ENCODE measurements around the gene CATSPER1.

CATSPER1 gene

GRCh38 chr11:66072518-66072917 lies 46.2 kb upstream of the CATSPER1 start:
- no peaks in the 10 kb centered on the region; the same call in 1 of the 2 replicates for H3K36me3 ChIP-seq (replicated peaks; ENCODE audit: insufficient read depth, low read length)
- DNase-seq, result no peak
- no peaks in the 10 kb centered on the region for H3K9me3 ChIP-seq (replicated peaks; ENCODE audit: insufficient read depth, low read length)
- no peaks in the 10 kb centered on the region for H3K27me3 ChIP-seq (replicated peaks; ENCODE audit: insufficient read depth, low read length)
- H3K4me2 ChIP-seq (ENCODE audit: low read depth, low read length), result no peak overlapping the region
- H3K9ac ChIP-seq (ENCODE audit: low read length), result no peak overlapping the region
- TF ChIP-seq EZH2 (optimal IDR thresholded peaks at IDR 0.05; ENCODE audit: low read depth, low read length), result no peak
- TF ChIP-seq EZH2phosphoT487 (IDR thresholded peaks at IDR 0.05; ENCODE audit: low read length), result no peak
- no peak for TF ChIP-seq CTCF (IDR thresholded peaks at IDR 0.05; ENCODE audit: low read length)
- H2AFZ ChIP-seq (ENCODE audit: low read length), result no peak overlapping the region
- H3K9me2 ChIP-seq (replicated peaks; ENCODE audit: insufficient read depth, low read length), result no peaks in the 10 kb centered on the region
- H3K4me1 ChIP-seq (ENCODE audit: low read length), result peaks cover 22% of the 10 kb centered on the region
- peaks cover 51% of the 10 kb centered on the region for H3K79me2 ChIP-seq (ENCODE audit: low read length)
- peaks cover 5% of the 10 kb centered on the region; the same call in 1 of the 2 replicates for H4K20me1 ChIP-seq (ENCODE audit: insufficient read depth, low read length)
- no peak overlapping the region for H3K4me3 ChIP-seq (ENCODE audit: low read length)
- H3F3A ChIP-seq (ENCODE audit: insufficient read depth, low read length), result peaks cover 32% of the 10 kb centered on the region
- no peak overlapping the region for H3K27ac ChIP-seq (ENCODE audit: low read length)

- H3K9me3 ChIP-seq (replicated peaks; ENCODE audit: insufficient read depth, low read length), result no peaks in the 10 kb centered on the region
- no peaks in the 10 kb centered on the region for H3K27me3 ChIP-seq (replicated peaks; ENCODE audit: insufficient read depth, low read length)
- H3F3A ChIP-seq (ENCODE audit: insufficient read depth, low read length), result peaks cover 36% of the 10 kb centered on the region
- TF ChIP-seq EZH2phosphoT487 (IDR thresholded peaks at IDR 0.05; ENCODE audit: low read length) (no peak), CTCF (IDR thresholded peaks at IDR 0.05; ENCODE audit: low read length) (no peak), EZH2 (optimal IDR thresholded peaks at IDR 0.05; ENCODE audit: low read depth, low read length) (no peak)
- peaks cover 55% of the 10 kb centered on the region for H3K79me2 ChIP-seq (ENCODE audit: low read length)
- no peak for DNase-seq
- peaks cover 10% of the 10 kb centered on the region; the same call in 1 of the 2 replicates for H4K20me1 ChIP-seq (ENCODE audit: insufficient read depth, low read length)
- no peak overlapping the region for H3K27ac ChIP-seq (ENCODE audit: low read length)
- peaks cover 27% of the 10 kb centered on the region for H3K4me1 ChIP-seq (ENCODE audit: low read length)
- no peak overlapping the region for H2AFZ ChIP-seq (ENCODE audit: low read length)
- no peak overlapping the region for H3K4me3 ChIP-seq (ENCODE audit: low read length)
- no peak overlapping the region for H3K9ac ChIP-seq (ENCODE audit: low read length)
- no peaks in the 10 kb centered on the region; the same call in 1 of the 2 replicates for H3K36me3 ChIP-seq (replicated peaks; ENCODE audit: insufficient read depth, low read length)
- H3K9me2 ChIP-seq (replicated peaks; ENCODE audit: insufficient read depth, low read length), result no peaks in the 10 kb centered on the region
- H3K4me2 ChIP-seq (ENCODE audit: low read depth, low read length), result no peak overlapping the region
These were observed 45.8 kb upstream of the CATSPER1 start for GRCh38 chr11:66072081-66072480.

- Histone ChIP-seq H2AFZ (ENCODE audit: low read length) (no peak overlapping the region), H3K36me3 (replicated peaks; ENCODE audit: insufficient read depth, low read length) (no peaks in the 10 kb centered on the region; the same call in 1 of the 2 replicates), H3K9me3 (replicated peaks; ENCODE audit: insufficient read depth, low read length) (no peaks in the 10 kb centered on the region), H4K20me1 (ENCODE audit: insufficient read depth, low read length) (peaks cover 14% of the 10 kb centered on the region), H3K4me2 (ENCODE audit: low read depth, low read length) (peak overlapping the region; percentile 88), H3K4me3 (ENCODE audit: low read length) (peak overlapping the region; percentile 75), H3K27me3 (replicated peaks; ENCODE audit: insufficient read depth, low read length) (no peaks in the 10 kb centered on the region), H3K79me2 (ENCODE audit: low read length) (peaks cover 53% of the 10 kb centered on the region), H3F3A (ENCODE audit: insufficient read depth, low read length) (peaks cover 43% of the 10 kb centered on the region), H3K9ac (ENCODE audit: low read length) (peak overlapping the region; percentile 59; the same call in 1 of the 2 replicates), H3K27ac (ENCODE audit: low read length) (no peak overlapping the region), H3K4me1 (ENCODE audit: low read length) (peaks cover 33% of the 10 kb centered on the region), H3K9me2 (replicated peaks; ENCODE audit: insufficient read depth, low read length) (no peaks in the 10 kb centered on the region)
- DNase-seq, result no peak
- TF ChIP-seq CTCF (IDR thresholded peaks at IDR 0.05; ENCODE audit: low read length) (no peak), EZH2 (optimal IDR thresholded peaks at IDR 0.05; ENCODE audit: low read depth, low read length) (no peak), EZH2phosphoT487 (IDR thresholded peaks at IDR 0.05; ENCODE audit: low read length) (no peak)
These were observed 45.1 kb upstream of the CATSPER1 start for GRCh38 chr11:66071381-66071801.
